Erythroblast (primary cell): ENCODE results near the gene ERMN.

Experiments used
- GATA1 ChIP-seq: IDR thresholded peaks from 2 replicates; pipeline ENCODE4 v1.6.1; 2011; ENCODE audit warnings: low read depth, mild to moderate bottlenecking, control low read depth, low read length, moderate library complexity
- POLR2A ChIP-seq: IDR thresholded peaks from 2 replicates; pipeline ENCODE4 v1.6.1; 2011; ENCODE audit warnings: mild to moderate bottlenecking, low read length

GRCh38 chr2:157339965-157340655 lies 14.5 kb upstream of the ERMN start:
- TF ChIP-seq POLR2A (no peak), GATA1 (no peak)
